K562 (cell line): Measurements from ENCODE around the gene ERCC6L. TPM values are rescaled to one million over a fixed set of nuclear protein-coding genes. Genes with fewer than 3 reads are reported as not detected.
A peak's percentile ranks its signal among the peaks of the same experiment; 100 is the strongest.

ENCODE experiments used
- ATAC-seq: fragments of 200-7000 bp; cut with Tn5 transposase; 3 replicates; pipeline ENCODE4 v1.9.1; 2020; ENCODE audit warnings: moderate library complexity
- BruUV-seq: library from RNA; stranded (reverse); fragments of 400-500 nt; replicated peaks from 2 replicates; lab custom pipeline; 2021; lab: Mats Ljungman, UMichigan
- CTCF ChIA-PET: fragments of 300-600 bp; formaldehyde crosslinking; extraction: SDS; loops from one replicate; lab custom pipeline; 2021; ENCODE audit warnings: low intra/inter-chr PET ratio; lab: Yijun Ruan, JAX
- POLR2A ChIA-PET: fragments of 300-600, 350-650 bp; sonication (Branson Sonifier 250); formaldehyde crosslinking; extraction: SDS; loops from one replicate; lab custom pipeline; 2021; ENCODE audit warnings: antibody characterized with exemption, inconsistent platforms; lab: Yijun Ruan, JAX
- DNase-seq, 4 experiments: peaks; one replicate each; pipeline versions ENCODE4 v3.0.0 to v3.0.0-alpha.2; 2011 to 2018; ENCODE audit warnings: low spot score in 3 of 4, mixed read lengths in 3 of 4; ENCODE audit errors: extremely low read depth in 1 of 4
- FAIRE-seq: peaks from 2 replicates; lab custom pipeline; 2011; peaks lifted over from hg19 to GRCh38; lab: Jason Lieb, UNC
- H2AFZ ChIP-seq: 2 replicates; pipeline ENCODE4 v1.6.0; 2011; ENCODE audit warnings: low read depth, low read length, control low read depth, inconsistent platforms
- H3K27ac ChIP-seq: fragments of 200-600 bp; 3 replicates; pipeline ENCODE4 v1.8.0; 2011; ENCODE audit warnings: low read depth, mild to moderate bottlenecking, control low read depth, inconsistent platforms, low read length, moderate library complexity, mixed read lengths; ENCODE audit errors: extremely low read depth
- H3K27me3 ChIP-seq, 2 experiments: fragments of 300-600 bp in 1 of 2; 2 replicates in 1 of 2; 3 replicates in 1 of 2; pipeline versions ENCODE4 v1.6.0 to v1.8.0; 2011; ENCODE audit warnings: inconsistent platforms in 2 of 2, low read length in 2 of 2, mild to moderate bottlenecking in 1 of 2, mixed read lengths in 1 of 2, moderate library complexity in 1 of 2; ENCODE audit not compliant: control insufficient read depth in 2 of 2, insufficient read depth in 2 of 2
- H3K36me3 ChIP-seq: fragments of 300-600 bp; 3 replicates; pipeline ENCODE4 v1.8.0; 2011; ENCODE audit warnings: mild to moderate bottlenecking, low read length, inconsistent platforms; ENCODE audit not compliant: control insufficient read depth, insufficient read depth
- H3K4me1 ChIP-seq, 2 experiments: fragments of 200-600 bp in 1 of 2; replicated peaks in 1 of 2; 2 replicates in 1 of 2; 3 replicates in 1 of 2; pipeline versions ENCODE4 v1.5.1 to v1.8.0; 2011; ENCODE audit warnings: inconsistent platforms in 2 of 2, low read length in 2 of 2, mild to moderate bottlenecking in 1 of 2, mixed read lengths in 1 of 2, moderate library complexity in 1 of 2; ENCODE audit not compliant: control insufficient read depth in 2 of 2, insufficient read depth in 2 of 2
- H3K4me2 ChIP-seq: 2 replicates; pipeline ENCODE4 v1.6.1; 2011; ENCODE audit warnings: low read length, control low read depth, inconsistent platforms, mixed read lengths; ENCODE audit not compliant: insufficient read depth
- H3K4me3 ChIP-seq: fragments of 200-600 bp; sonication (generic), shearing (Covaris generic); 2 replicates; pipeline ENCODE4 v1.5.1; 2016; ENCODE audit warnings: control low read depth, inconsistent platforms
- H3K79me2 ChIP-seq: fragments of 200-600 bp; 3 replicates; pipeline ENCODE4 v1.8.0; 2011; ENCODE audit warnings: low read length, inconsistent platforms; ENCODE audit not compliant: control insufficient read depth, insufficient read depth
- H3K9ac ChIP-seq, 2 experiments: 2 replicates each; pipeline versions ENCODE4 v1.6.0 to v1.6.1; 2011; ENCODE audit warnings: low read depth in 2 of 2, low read length in 2 of 2, control low read depth in 1 of 2, inconsistent platforms in 1 of 2, mild to moderate bottlenecking in 1 of 2, mixed read lengths in 1 of 2; ENCODE audit not compliant: insufficient read depth in 1 of 2
- H3K9me1 ChIP-seq: one replicate; pipeline ENCODE4 v1.6.0; 2011; ENCODE audit warnings: inconsistent platforms, mild to moderate bottlenecking, low read length, moderate library complexity; ENCODE audit not compliant: control insufficient read depth, insufficient read depth
- H3K9me3 ChIP-seq: replicated peaks from 2 replicates; pipeline ENCODE4 v1.5.1; 2011; ENCODE audit warnings: low read depth, low read length, inconsistent platforms; ENCODE audit not compliant: control insufficient read depth, insufficient read depth
- H4K20me1 ChIP-seq: replicated peaks from 2 replicates; pipeline ENCODE4 v1.6.1; 2011; ENCODE audit warnings: low read length, inconsistent platforms, mixed read lengths; ENCODE audit not compliant: control insufficient read depth, insufficient read depth
- CHD1 ChIP-seq: fragments of 200-600 bp; sonication (generic); IDR thresholded peaks from one replicate; pipeline ENCODE4 v1.6.1; 2012; ENCODE audit warnings: mild to moderate bottlenecking, moderate library complexity, low read length, inconsistent platforms
- POLR2H ChIP-seq: IDR thresholded peaks from 2 replicates; pipeline ENCODE4 v1.6.1; 2016; ENCODE audit warnings: missing genetic modification characterization, low read depth, mild to moderate bottlenecking, control low read depth, missing compliant biosample characterization, moderate library complexity
- TEAD4 ChIP-seq, 2 experiments: sonication (generic) in 1 of 2; formaldehyde crosslinking in 1 of 2; IDR thresholded peaks; 2 replicates each; pipeline versions ENCODE4 v1.6.1 to v1.8.0; 2012 to 2022; ENCODE audit warnings: borderline replicate concordance in 1 of 2, inconsistent platforms in 1 of 2, low read length in 1 of 2, mild to moderate bottlenecking in 1 of 2, missing genetic modification reagents in 1 of 2
- ZNF175 ChIP-seq: fragments of 200-800 bp; sonication (Bioruptor generic); IDR thresholded peaks from 2 replicates; pipeline ENCODE4 v1.6.1; 2016; ENCODE audit warnings: low read depth, mild to moderate bottlenecking, missing genetic modification characterization, missing compliant biosample characterization
- WGBS: fragments of 100-300 bp; shearing (Covaris generic); methylation state at CpG from one replicate; pipeline ENCODE4 v1.1.6; 2016; ENCODE audit warnings: low coverage, mixed read lengths; ENCODE audit not compliant: insufficient coverage; ENCODE audit errors: missing lambda C conversion rate; 5-methylcytosine and 5-hydroxymethylcytosine counted together
- in situ Hi-C: fragments of 300-500 bp; cut with MboI; formaldehyde crosslinking; loops from 4 replicates; pipeline ENCODE4 v1.15.0; 2018; ENCODE audit warnings: inconsistent platforms, mixed read lengths
- intact Hi-C: fragments of 100-400 bp; cut with micrococcal nuclease; formaldehyde crosslinking; loops from 2 replicates; pipeline ENCODE4 v1.14.2; 2022
- polyA plus RNA-seq, 8 experiments: library from polyadenylated mRNA; depleted of rRNA in 4 of 8; stranded (reverse) in 5 of 8; unstranded in 3 of 8; fragments of >200 nt; fragmentation: Nextera tagmentation in 2 of 8; fragmentation: Illumina TruSeq in 1 of 8; extraction: Ambion mirVana in 2 of 8; extraction: Trizol in 1 of 8; gene quantifications; 2 replicates each; pipeline versions ENCODE4 v1.2.1 to v1.2.3, GENCODE V29; 2011 to 2014; ENCODE audit warnings: inconsistent platforms in 1 of 8, missing spikeins in 1 of 8
- total RNA-seq, 7 experiments: library from RNA; depleted of rRNA in 6 of 7; stranded (reverse); fragments of >200 nt in 6 of 7; fragmentation: Illumina TruSeq in 2 of 7; extraction: Trizol in 2 of 7; gene quantifications; 2 replicates each; pipeline versions ENCODE4 v1.2.1 to v1.2.3, GENCODE V29; 2011 to 2021; ENCODE audit warnings: low replicate concordance in 1 of 7

ERCC6L gene
- total and polyA plus RNA-seq, 9 of the 15 experiments (the other 6 are each of a cell fraction or from before 2014, with no cell fraction given) = 6.4 to 17.4 (median 11.9) TPM

DNA sequence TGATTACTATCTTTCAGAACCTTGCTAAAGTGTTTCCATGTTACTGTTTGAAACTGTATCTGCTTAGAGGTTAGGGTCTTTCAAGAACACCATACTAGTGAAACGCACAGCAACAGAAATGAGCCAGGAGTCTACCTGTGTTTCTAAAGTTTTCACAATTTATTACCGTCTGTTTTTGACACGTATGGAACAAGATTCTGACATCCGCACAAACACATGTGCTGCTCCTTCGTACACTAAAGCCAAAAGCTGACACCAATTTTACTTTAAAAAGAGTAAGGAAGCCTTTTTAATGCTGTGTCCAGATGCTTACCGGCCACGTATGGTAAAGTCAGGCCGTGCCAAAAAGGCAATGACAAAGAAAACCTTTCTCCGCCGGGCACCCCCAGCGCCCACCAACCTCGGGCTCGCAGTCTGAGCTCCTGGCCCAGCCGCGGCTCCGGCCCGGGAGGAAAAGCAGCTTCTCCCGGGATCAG, 37.7 kb upstream of the ERCC6L start:
- no peak for ATAC-seq
- in situ Hi-C loops = no loop called here
- H3K36me3 ChIP-seq = peaks cover 51% of the 10 kb centered on the region

DNA sequence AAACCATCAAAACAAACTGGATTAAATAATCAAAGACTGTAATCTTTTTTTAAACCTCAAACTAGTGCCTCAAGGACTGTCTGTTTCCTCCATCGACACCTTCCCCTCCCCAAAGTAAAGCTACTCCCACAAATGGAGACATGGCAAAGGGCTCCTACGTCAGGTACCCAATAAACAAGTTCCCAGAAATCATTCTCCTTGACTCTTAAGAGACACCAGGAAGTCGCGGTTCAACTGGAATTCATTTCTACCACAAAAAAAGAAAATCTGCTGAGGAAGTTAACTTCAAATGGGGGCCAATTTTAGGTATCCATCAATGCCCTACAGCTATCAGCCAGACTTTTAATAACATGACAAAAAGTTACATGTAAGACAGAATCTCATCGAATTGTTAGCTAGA, 35.7 kb upstream of the ERCC6L start:
- POLR2A ChIA-PET = no interaction called here
- peaks cover 4 to 11% of the 10 kb centered on the region in 2 experiments; a peak in 3 of 5 replicates for H3K4me1 ChIP-seq
- H3K79me2 ChIP-seq = peaks cover 47% of the 10 kb centered on the region
- peak overlapping the region; percentile 92 for H3K4me2 ChIP-seq
- peaks cover 70% of the 10 kb centered on the region for H3K36me3 ChIP-seq
- H3K27ac ChIP-seq = peak overlapping the region; percentile 32; the same call in 1 of the 3 replicates
- peak overlapping the region in 1 of 2 experiments; percentile 96; a peak in 2 of 4 replicates for H3K9ac ChIP-seq
- no peak for DNase-seq
- 46% methylated on average over 5 of the region's 5 CpGs for WGBS
- intact Hi-C loops (no loop called here), in situ Hi-C loops (no loop called here)
- H4K20me1 ChIP-seq = peaks cover 10% of the 10 kb centered on the region; the same call in 1 of the 2 replicates
- TF ChIP-seq POLR2H (tag) = no peak
- no peak for ATAC-seq
- no peak overlapping the region for H2AFZ ChIP-seq
- H3K9me3 ChIP-seq = no peaks in the 10 kb centered on the region
- H3K27me3 ChIP-seq = no peaks in the 10 kb centered on the region
- peak overlapping the region; percentile 99 for H3K4me3 ChIP-seq
- no TSS peak for BruUV-seq
- no peak for FAIRE-seq
- CTCF ChIA-PET = interaction anchor here (0.7 kb wide), 1 partner anchor 239 kb away, joined by 3 read pairs; no protein-coding TSS in a partner anchor
- H3K9me1 ChIP-seq = no peaks in the 10 kb centered on the region

More for the DNA sequence above, 37.7 kb upstream of the ERCC6L start:
- H3K4me3 ChIP-seq = peak overlapping the region; percentile 99
- no peaks in the 10 kb centered on the region for H3K27me3 ChIP-seq
- H3K9me1 ChIP-seq = no peaks in the 10 kb centered on the region
- peak overlapping the region; percentile 97 for H2AFZ ChIP-seq
- FAIRE-seq (no peak), DNase-seq (no peak)
- no peaks in the 10 kb centered on the region for H3K9me3 ChIP-seq
- H3K79me2 ChIP-seq = peaks cover 47% of the 10 kb centered on the region
- ChIA-PET CTCF (no interaction called here), POLR2A (interaction anchor here (0.6 to 2.7 kb wide), 21 partner anchors 9 to 357 kb away, joined by 3 to 34 read pairs (median 4); partner anchors contain the start of genes ERCC6L and PIN4)
- H3K4me2 ChIP-seq = peak overlapping the region; percentile 92
- BruUV-seq = TSS peak; percentile 53
- intact Hi-C loops = no loop called here
- TF ChIP-seq CHD1 (peak; percentile 46), ZNF175 (CRISPR knock-in tag) (0 out of 2 replicates have a peak, but pooled peaks have one; percentile 39), TEAD4 (IDR thresholded peaks at IDR 0.05; ENCODE audit: low read length) (no peak), TEAD4 (CRISPR knock-in tag; IDR thresholded peaks at IDR 0.05; ENCODE audit: borderline replicate concordance) (no peak)
- WGBS = 2% methylated on average over 9 of the region's 18 CpGs
- peaks cover 7 to 11% of the 10 kb centered on the region in 2 experiments; a peak in 4 of 5 replicates for H3K4me1 ChIP-seq
- peak overlapping the region; percentile 96 to 97 for H3K9ac ChIP-seq
- peaks cover 10% of the 10 kb centered on the region; the same call in 1 of the 2 replicates for H4K20me1 ChIP-seq
- peak overlapping the region; percentile 91 for H3K27ac ChIP-seq
